PC-3 (cell line): ENCODE data around the gene ESRRG.

Experiments
- CTCF ChIP-seq: fragments of 300-600 bp; sonication (generic); conservative IDR thresholded peaks from 2 replicates; pipeline ENCODE4 v1.5.1; 2017; ENCODE audit warnings: antibody characterized with exemption, low read depth, mild to moderate bottlenecking, low read length
- EZH2phosphoT487 ChIP-seq: fragments of 300-600 bp; sonication (generic); IDR thresholded peaks from 2 replicates; pipeline ENCODE4 v1.6.1; 2018; ENCODE audit warnings: mild to moderate bottlenecking, antibody characterized with exemption, low read length, borderline replicate concordance

- TF ChIP-seq CTCF (no peak), EZH2phosphoT487 (no peak)
These were observed 57.8 kb downstream of the ESRRG start for GRCh38 chr1:216665406-216665805.
